Measurements from ENCODE around the gene IL25.
"Not testable (repeated sequence)": the region's sequence is repeated elsewhere in the genome, so short reads cannot be mapped to it uniquely, and the experiment has no call there.

IL25 gene

DNA sequence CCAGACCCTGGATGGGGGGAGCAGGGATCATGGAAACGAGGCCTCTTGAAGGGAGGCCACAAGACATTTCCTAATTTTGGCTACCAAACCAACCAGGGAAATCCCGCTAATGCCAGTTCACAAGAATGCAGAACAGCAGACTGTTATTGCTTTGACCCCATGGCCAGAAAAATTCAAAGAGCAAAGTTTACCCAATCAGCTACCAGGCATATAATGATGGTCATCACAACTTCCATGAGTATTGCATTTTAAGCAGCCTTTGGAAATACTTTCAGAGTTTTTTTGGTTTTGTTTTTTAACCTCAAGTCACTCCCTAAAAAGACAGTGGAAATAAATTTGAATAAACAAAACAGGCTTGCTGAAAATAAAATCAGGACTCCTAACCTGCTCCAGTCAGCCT is at the start of gene IL25:
TSS of gene IL25 (plus strand) at position 301 of the 400 bp plus-strand sequence.
- no peak for DNase-seq
- Histone ChIP-seq H3K36me3 (no peaks in the 10 kb centered on the region), H3K4me3 (ENCODE audit: low read depth, low read length) (no peak within 1 kb of the TSS), H3K27ac (no peak within 1 kb of the TSS), H3K9me3 (ENCODE audit: severe bottlenecking) (no peaks in the 10 kb centered on the region), H3K27me3 (ENCODE audit: insufficient read depth, low read depth, severe bottlenecking) (no peaks in the 10 kb centered on the region)
- TF ChIP-seq, protein P1, sequence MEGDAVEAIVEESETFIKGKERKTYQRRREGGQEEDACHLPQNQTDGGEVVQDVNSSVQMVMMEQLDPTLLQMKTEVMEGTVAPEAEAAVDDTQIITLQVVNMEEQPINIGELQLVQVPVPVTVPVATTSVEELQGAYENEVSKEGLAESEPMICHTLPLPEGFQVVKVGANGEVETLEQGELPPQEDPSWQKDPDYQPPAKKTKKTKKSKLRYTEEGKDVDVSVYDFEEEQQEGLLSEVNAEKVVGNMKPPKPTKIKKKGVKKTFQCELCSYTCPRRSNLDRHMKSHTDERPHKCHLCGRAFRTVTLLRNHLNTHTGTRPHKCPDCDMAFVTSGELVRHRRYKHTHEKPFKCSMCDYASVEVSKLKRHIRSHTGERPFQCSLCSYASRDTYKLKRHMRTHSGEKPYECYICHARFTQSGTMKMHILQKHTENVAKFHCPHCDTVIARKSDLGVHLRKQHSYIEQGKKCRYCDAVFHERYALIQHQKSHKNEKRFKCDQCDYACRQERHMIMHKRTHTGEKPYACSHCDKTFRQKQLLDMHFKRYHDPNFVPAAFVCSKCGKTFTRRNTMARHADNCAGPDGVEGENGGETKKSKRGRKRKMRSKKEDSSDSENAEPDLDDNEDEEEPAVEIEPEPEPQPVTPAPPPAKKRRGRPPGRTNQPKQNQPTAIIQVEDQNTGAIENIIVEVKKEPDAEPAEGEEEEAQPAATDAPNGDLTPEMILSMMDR (IDR thresholded peaks at IDR 0.05; ENCODE audit: low read depth, low read length): no peak

DNA sequence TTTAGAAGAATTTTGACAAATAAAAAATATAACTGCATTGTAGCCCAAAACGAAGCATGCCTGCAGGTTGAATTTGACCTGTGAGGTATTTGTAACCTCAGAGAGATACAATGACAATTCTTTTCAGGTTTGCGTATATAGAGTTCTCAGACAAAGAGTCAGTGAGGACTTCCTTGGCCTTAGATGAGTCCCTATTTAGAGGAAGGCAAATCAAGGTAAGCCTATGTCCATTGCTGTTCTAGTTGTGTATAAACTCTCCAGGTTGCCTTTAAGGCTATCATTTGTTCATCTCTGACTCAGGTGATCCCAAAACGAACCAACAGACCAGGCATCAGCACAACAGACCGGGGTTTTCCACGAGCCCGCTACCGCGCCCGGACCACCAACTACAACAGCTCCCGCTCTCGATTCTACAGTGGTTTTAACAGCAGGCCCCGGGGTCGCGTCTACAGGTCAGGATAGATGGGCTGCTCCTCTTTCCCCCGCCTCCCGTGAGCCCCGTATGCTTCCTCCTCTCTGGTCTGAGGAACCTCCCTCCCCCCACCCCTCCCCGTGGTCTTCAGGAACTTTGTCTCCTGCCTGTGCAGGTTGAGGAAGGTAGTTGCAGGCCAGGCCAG is 48.7 kb upstream of the IL25 start:
- Histone ChIP-seq H3K36me3 (peaks cover 43% of the 10 kb centered on the region), H3K27ac (no peak overlapping the region), H3K27me3 (ENCODE audit: insufficient read depth, low read depth, severe bottlenecking) (no peaks in the 10 kb centered on the region), H3K9me3 (ENCODE audit: severe bottlenecking) (no peaks in the 10 kb centered on the region), H3K4me3 (ENCODE audit: low read depth, low read length) (no peak overlapping the region)
- TF ChIP-seq, protein P1 (IDR thresholded peaks at IDR 0.05; ENCODE audit: low read depth, low read length): no peak
- no peak for DNase-seq

DNA sequence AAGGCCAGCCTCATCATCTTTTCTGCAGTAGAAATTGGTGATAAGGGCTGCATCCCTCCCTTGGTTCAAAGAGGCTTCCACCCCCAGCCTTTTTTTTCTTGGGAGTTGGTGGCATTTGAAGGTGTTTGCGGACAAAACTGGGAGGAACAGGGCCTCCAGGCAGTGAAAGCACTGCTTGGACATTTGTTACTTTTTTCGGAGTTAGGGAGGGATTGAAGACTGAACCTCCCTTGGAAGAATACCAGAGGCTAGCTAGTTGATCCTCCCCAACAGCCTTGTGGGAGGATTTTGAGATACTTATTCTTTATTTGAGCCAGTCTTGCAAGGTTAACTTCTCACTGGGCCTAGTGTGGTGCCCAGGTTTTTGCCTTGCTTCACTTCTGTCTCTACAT is 48.2 kb upstream of the IL25 start:
- H3K9me3 ChIP-seq (ENCODE audit: severe bottlenecking): no peaks in the 10 kb centered on the region
- no peaks in the 10 kb centered on the region for H3K27me3 ChIP-seq (ENCODE audit: insufficient read depth, low read depth, severe bottlenecking)

DNA sequence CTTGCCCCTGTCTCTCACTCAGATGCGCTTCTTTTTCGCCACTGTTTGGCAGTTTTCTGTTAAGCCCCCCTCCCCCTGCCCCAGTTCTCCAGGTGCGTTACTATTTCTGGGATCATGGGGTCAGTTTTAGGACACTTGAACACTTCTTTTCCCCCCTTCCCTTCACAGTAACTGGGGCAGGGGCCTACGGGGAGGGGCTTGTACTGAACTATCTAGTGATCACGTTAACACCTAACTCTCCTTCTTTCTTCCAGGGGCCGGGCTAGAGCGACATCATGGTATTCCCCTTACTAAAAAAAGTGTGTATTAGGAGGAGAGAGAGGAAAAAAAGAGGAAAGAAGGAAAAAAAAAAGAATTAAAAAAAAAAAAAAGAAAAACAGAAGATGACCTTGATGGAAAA is 47.6 kb upstream of the IL25 start:
- H3K36me3 ChIP-seq: peaks cover 37% of the 10 kb centered on the region
- no peak overlapping the region for H3K4me3 ChIP-seq (ENCODE audit: low read depth, low read length)
- DNase-seq: no peak
- TF ChIP-seq, protein P1 (IDR thresholded peaks at IDR 0.05; ENCODE audit: low read depth, low read length): no peak
- H3K9me3 ChIP-seq (ENCODE audit: severe bottlenecking): no peaks in the 10 kb centered on the region
- no peaks in the 10 kb centered on the region for H3K27me3 ChIP-seq (ENCODE audit: insufficient read depth, low read depth, severe bottlenecking)
- no peak overlapping the region for H3K27ac ChIP-seq

More for the DNA sequence above, 48.2 kb upstream of the IL25 start:
- no peak for DNase-seq
- Histone ChIP-seq H3K36me3 (peaks cover 40% of the 10 kb centered on the region), H3K4me3 (ENCODE audit: low read depth, low read length) (no peak overlapping the region), H3K27ac (no peak overlapping the region)
- TF ChIP-seq, protein P1 (IDR thresholded peaks at IDR 0.05; ENCODE audit: low read depth, low read length): no peak

DNA sequence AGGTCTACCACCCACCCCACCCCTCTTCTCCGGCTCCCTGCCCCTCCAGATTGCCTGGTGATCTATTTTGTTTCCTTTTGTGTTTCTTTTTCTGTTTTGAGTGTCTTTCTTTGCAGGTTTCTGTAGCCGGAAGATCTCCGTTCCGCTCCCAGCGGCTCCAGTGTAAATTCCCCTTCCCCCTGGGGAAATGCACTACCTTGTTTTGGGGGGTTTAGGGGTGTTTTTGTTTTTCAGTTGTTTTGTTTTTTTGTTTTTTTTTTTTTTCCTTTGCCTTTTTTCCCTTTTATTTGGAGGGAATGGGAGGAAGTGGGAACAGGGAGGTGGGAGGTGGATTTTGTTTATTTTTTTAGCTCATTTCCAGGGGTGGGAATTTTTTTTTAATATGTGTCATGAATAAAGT is 46.9 kb upstream of the IL25 start:
- not testable (repeated sequence) for H3K27ac ChIP-seq; DNase-seq; H3K4me3 ChIP-seq (ENCODE audit: low read depth, low read length); H3K9me3 ChIP-seq (ENCODE audit: severe bottlenecking); H3K27me3 ChIP-seq (ENCODE audit: insufficient read depth, low read depth, severe bottlenecking)
- peaks cover 34% of the 10 kb centered on the region for H3K36me3 ChIP-seq

DNA sequence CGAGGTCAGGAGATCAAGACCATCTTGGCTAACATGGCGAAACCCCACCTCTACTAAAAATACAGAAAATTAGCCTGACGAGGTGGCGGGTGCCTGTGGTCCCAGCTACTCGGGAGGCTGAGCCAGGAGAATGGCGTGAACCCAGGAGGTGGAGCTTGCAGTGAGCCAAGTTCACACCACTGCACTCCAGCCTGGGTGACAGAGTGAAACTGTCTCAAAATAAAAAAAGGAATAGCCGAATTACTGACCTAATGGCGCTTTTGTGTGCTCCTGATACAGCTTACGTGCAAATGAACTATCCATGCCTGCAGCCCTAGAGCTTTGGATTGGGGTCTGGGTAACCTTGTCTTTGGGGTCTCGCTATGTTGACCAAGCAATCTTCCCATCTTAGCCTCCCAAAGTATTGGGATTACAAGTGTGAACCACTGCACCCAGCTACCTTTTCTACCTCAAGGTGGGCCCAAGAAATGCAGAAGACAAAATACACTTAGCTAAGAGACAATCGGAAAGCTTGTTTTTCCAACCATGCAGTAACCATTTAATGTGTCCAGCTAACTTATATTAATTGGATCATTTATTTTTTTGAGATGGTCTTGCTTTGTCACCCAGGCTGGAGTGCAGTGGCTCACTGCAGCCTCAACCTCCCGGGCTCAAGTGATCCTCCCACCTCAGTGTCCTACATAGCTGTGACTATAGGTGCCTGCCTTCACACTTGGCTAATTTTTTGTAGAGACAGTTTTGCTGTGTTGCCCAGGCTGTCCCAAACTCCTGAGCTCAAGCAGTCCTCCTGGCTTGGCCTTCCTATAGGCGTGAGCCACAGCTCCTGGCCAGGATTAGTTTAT is 45.9 kb upstream of the IL25 start:
- no peak overlapping the region for H3K4me3 ChIP-seq (ENCODE audit: low read depth, low read length)
- H3K36me3 ChIP-seq: peaks cover 34% of the 10 kb centered on the region
- no peak for DNase-seq
- no peaks in the 10 kb centered on the region for H3K27me3 ChIP-seq (ENCODE audit: insufficient read depth, low read depth, severe bottlenecking)
- TF ChIP-seq, protein P1 (IDR thresholded peaks at IDR 0.05; ENCODE audit: low read depth, low read length): no peak
- H3K9me3 ChIP-seq (ENCODE audit: severe bottlenecking): no peaks in the 10 kb centered on the region
- no peak overlapping the region for H3K27ac ChIP-seq

Measured in WERI-Rb-1 (cell line).